Psoas muscle (tissue), 8 donors: ENCODE data around the gene CMBL. TPM values are rescaled to one million over a fixed set of nuclear protein-coding genes. Genes with fewer than 3 reads are reported as not detected.

Experiments
- ATAC-seq, 4 donors: fragments of 200-7000 bp; cut with Tn5 transposase; one replicate each; pipeline ENCODE4 v1.9.1; 2020; ENCODE audit warnings: moderate library complexity in 3 of 4, mild to moderate bottlenecking in 2 of 4
- DNase-seq, 2 donors: peaks; one replicate each; pipeline ENCODE4 v3.0.0-alpha.2; 2020
- H3K27ac ChIP-seq: fragments of 200-600 bp; one replicate; pipeline ENCODE4 v1.8.0; 2022
- H3K27me3 ChIP-seq, 3 donors: fragments of 200-600 bp in 1 of 3; one replicate each; pipeline versions ENCODE4 v1.6.1 to v1.8.0; 2013 to 2022; ENCODE audit warnings: low read length in 2 of 3, mild to moderate bottlenecking in 2 of 3, moderate library complexity in 1 of 3; ENCODE audit not compliant: insufficient read depth in 3 of 3
- H3K36me3 ChIP-seq, 2 donors: fragments of 200-600 bp in 1 of 2; one replicate each; pipeline versions ENCODE4 v1.6.1 to v1.8.0; 2013 to 2022; ENCODE audit warnings: low read depth in 1 of 2, mild to moderate bottlenecking in 1 of 2, moderate library complexity in 1 of 2; ENCODE audit not compliant: insufficient read depth in 1 of 2
- H3K4me1 ChIP-seq: fragments of 200-600 bp; one replicate; pipeline ENCODE4 v1.8.0; 2022
- H3K4me3 ChIP-seq: fragments of 200-600 bp; one replicate; pipeline ENCODE4 v1.8.0; 2022; ENCODE audit warnings: mild to moderate bottlenecking
- H3K9me3 ChIP-seq: fragments of 200-600 bp; one replicate; pipeline ENCODE4 v1.8.0; 2022
- CTCF ChIP-seq: fragments of 200-600 bp; IDR thresholded peaks from one replicate; pipeline ENCODE4 v1.8.0; 2022; ENCODE audit warnings: antibody characterized with exemption
- WGBS, 3 donors: extraction: QIAGEN DNeasy Blood & Tissue Kit; methylation state at CpG; one replicate each; pipeline versions ENCODE4 v1.1.6 to v1.1.7; 2013; 5-methylcytosine and 5-hydroxymethylcytosine counted together
- intact Hi-C, 2 donors: fragments of 100-400 bp; cut with DNase I; formaldehyde crosslinking; loops; one replicate each; pipeline versions ENCODE4 v1.11.0 to v1.14.2; 2022
- polyA plus RNA-seq, 3 donors: library from polyadenylated mRNA; stranded (reverse); fragments of 200-250 nt; gene quantifications; one replicate each; pipeline ENCODE4 v1.2.3, GENCODE V29; 2013
- total RNA-seq, 4 donors: library from RNA; stranded (reverse); fragmentation: NEBNext Ultra II Directional in 2 of 4; extraction: Animal tissue kit (Norgen Biotek cat#: 25700) in 2 of 4; gene quantifications; one replicate each; pipeline versions ENCODE4 v1.2.1 to v1.2.4, GENCODE V29; 2021 to 2023
- donor health status: healthy with polysubstance abuse.
- donor health status: DM: no; HTN: no; CAD: no; lungs with moderate emphysema.
- donor health status: Bipolar disorder and iron deficiency.
- donor health status: healthy.
- donor health status: DM: yes; HTN: yes; CAD: no.
- donor health status: DM: no; HTN: no; CAD: no.
- donor health status: DM: no; HTN: no; CAD: no.
- donor health status: DM: yes; HTN: yes; CAD: no.

Gene CMBL
- total and polyA plus RNA-seq, 7 donors, result 9.4 to 243 (median 55.7) TPM

- 81 to 83% (median 83%) methylated on average over 9 of the region's 9 CpGs for WGBS, 3 donors
- H3K27me3 ChIP-seq, result no peaks in the 10 kb centered on the region
- peaks cover 22 to 98% of the 10 kb centered on the region in 2 donors for H3K36me3 ChIP-seq
- H3K9me3 ChIP-seq, result no peaks in the 10 kb centered on the region
- intact Hi-C loops, result no loop called here
- no peak for DNase-seq
- H3K4me3 ChIP-seq, result no peak overlapping the region
- no peak for TF ChIP-seq CTCF
- H3K4me1 ChIP-seq, result peaks cover 4% of the 10 kb centered on the region
- no peak overlapping the region for H3K27ac ChIP-seq
- no peak for ATAC-seq
Observed at GRCh38 chr5:10261065-10261464, 46.6 kb downstream of the CMBL start.

- no peak for TF ChIP-seq CTCF
- Histone ChIP-seq H3K9me3 (no peaks in the 10 kb centered on the region), H3K27me3 (no peaks in the 10 kb centered on the region), H3K36me3 (peaks cover 28 to 100% of the 10 kb centered on the region in 2 donors), H3K4me3 (no peak overlapping the region), H3K4me1 (peaks cover 4% of the 10 kb centered on the region), H3K27ac (no peak overlapping the region)
- DNase-seq, result no peak
- intact Hi-C loops, result loop anchor here (5.0 to 10.0 kb wide), 2 partner anchors 165 to 167 kb away; no protein-coding TSS in a partner anchor
- no peak for ATAC-seq
- WGBS, 3 donors, result 78 to 93% (median 84%) methylated on average over 5 of the region's 5 CpGs
Observed at GRCh38 chr5:10259899-10260298, 47.8 kb downstream of the CMBL start.

- no peaks in the 10 kb centered on the region for H3K27me3 ChIP-seq
- no peak overlapping the region for H3K27ac ChIP-seq
- intact Hi-C loops, result loop anchor here (5.0 to 10.0 kb wide), 2 partner anchors 167 to 169 kb away; no protein-coding TSS in a partner anchor
- TF ChIP-seq CTCF, result no peak
- peaks cover 31 to 97% of the 10 kb centered on the region in 2 donors for H3K36me3 ChIP-seq
- H3K9me3 ChIP-seq, result no peaks in the 10 kb centered on the region
- 74 to 81% (median 75%) methylated on average over 8 of the region's 8 CpGs for WGBS, 3 donors
- no peak for ATAC-seq
- DNase-seq, result no peak
- H3K4me1 ChIP-seq, result peaks cover 8% of the 10 kb centered on the region
- H3K4me3 ChIP-seq, result no peak overlapping the region
Observed at GRCh38 chr5:10257870-10258269, 49.8 kb downstream of the CMBL start.

GRCh38 chr5:10254686-10255085 is 53.0 kb downstream of the CMBL start:
- no peak for DNase-seq
- no peak for TF ChIP-seq CTCF
- H3K9me3 ChIP-seq, result no peaks in the 10 kb centered on the region
- 12 to 46% (median 14%) methylated on average over 2 of the region's 2 CpGs for WGBS, 3 donors
- intact Hi-C loops, result loop anchor here (5.0 to 10.0 kb wide), 2 partner anchors 170 to 173 kb away; no protein-coding TSS in a partner anchor
- H3K4me1 ChIP-seq, result peaks cover 25% of the 10 kb centered on the region
- ATAC-seq, result no peak
- H3K27me3 ChIP-seq, result no peaks in the 10 kb centered on the region
- H3K4me3 ChIP-seq, result no peak overlapping the region
- no peak overlapping the region for H3K27ac ChIP-seq
- peaks cover 23 to 78% of the 10 kb centered on the region in 2 donors for H3K36me3 ChIP-seq

GRCh38 chr5:10253390-10253789 is 54.3 kb downstream of the CMBL start:
- TF ChIP-seq CTCF, result no peak
- no peaks in the 10 kb centered on the region for H3K27me3 ChIP-seq
- no peaks in the 10 kb centered on the region for H3K9me3 ChIP-seq
- no peak overlapping the region for H3K4me3 ChIP-seq
- DNase-seq (no peak), ATAC-seq (no peak)
- no peak overlapping the region for H3K27ac ChIP-seq
- intact Hi-C loops, result loop anchor here in 1 of 2 donors (10.0 kb wide), 1 partner anchor 171 kb away; no protein-coding TSS in a partner anchor
- H3K4me1 ChIP-seq, result peaks cover 32% of the 10 kb centered on the region
- 90 to 92% (median 91%) methylated on average over 3 of the region's 3 CpGs for WGBS, 3 donors
- peaks cover 21 to 65% of the 10 kb centered on the region in 2 donors for H3K36me3 ChIP-seq
